Measurements from ENCODE around the gene SMPD3.

- TF ChIP-seq POLR2A (IDR thresholded peaks at IDR 0.05; ENCODE audit: low read length) (no peak), GATA1 (IDR thresholded peaks at IDR 0.05; ENCODE audit: low read depth, low read length) (no peak)
These were observed 40.2 kb upstream of the SMPD3 start for GRCh38 chr16:68488554-68488953.

Data from erythroblast (primary cell).